B cell (primary cell): ENCODE results near the gene ELL.

Experiments used
- EZH2 ChIP-seq: IDR thresholded peaks from 2 replicates; pipeline ENCODE4 v1.6.1; 2012; ENCODE audit warnings: borderline replicate concordance, low read depth, mild to moderate bottlenecking, moderate library complexity, low read length; ENCODE audit not compliant: insufficient read depth, poor library complexity, severe bottlenecking
- TF ChIP-seq, protein P1 (sequence below): fragments of 200-600 bp; IDR thresholded peaks from one replicate; pipeline ENCODE4 v1.8.0; 2022; ENCODE audit warnings: antibody characterized with exemption, mild to moderate bottlenecking

DNA sequence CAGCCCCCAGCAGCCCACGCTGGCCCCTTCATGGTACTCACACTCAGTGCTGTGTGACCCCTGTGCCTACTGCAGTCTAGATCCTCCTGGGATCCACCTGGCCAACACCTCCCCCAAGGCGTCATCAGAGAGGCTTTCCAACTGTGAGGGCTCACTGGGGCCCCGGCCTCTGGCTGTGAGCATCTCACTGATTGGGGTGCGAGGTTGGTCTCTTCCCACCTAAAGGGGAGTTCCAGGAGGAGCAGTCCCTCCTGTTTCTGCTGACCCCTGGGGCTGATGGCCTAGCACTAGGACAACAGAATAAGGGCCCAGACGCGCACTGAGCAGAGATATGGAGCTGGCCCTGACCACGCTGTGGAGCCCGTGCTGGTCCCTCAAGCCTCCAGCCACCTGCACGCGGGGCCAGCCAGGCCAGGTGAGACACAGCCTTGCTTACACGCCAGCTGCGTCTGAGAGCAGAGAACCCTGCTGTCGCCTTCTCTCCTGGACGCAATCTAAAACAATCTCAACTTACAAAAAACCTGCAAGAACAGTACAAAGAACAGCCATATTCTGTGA lies 32.2 kb downstream of the ELL start:
- TF ChIP-seq, protein P1, sequence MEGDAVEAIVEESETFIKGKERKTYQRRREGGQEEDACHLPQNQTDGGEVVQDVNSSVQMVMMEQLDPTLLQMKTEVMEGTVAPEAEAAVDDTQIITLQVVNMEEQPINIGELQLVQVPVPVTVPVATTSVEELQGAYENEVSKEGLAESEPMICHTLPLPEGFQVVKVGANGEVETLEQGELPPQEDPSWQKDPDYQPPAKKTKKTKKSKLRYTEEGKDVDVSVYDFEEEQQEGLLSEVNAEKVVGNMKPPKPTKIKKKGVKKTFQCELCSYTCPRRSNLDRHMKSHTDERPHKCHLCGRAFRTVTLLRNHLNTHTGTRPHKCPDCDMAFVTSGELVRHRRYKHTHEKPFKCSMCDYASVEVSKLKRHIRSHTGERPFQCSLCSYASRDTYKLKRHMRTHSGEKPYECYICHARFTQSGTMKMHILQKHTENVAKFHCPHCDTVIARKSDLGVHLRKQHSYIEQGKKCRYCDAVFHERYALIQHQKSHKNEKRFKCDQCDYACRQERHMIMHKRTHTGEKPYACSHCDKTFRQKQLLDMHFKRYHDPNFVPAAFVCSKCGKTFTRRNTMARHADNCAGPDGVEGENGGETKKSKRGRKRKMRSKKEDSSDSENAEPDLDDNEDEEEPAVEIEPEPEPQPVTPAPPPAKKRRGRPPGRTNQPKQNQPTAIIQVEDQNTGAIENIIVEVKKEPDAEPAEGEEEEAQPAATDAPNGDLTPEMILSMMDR, result no peak
- TF ChIP-seq EZH2, result no peak
